Measurements from ENCODE around the gene ZNF18. TPM values are rescaled to one million over a fixed set of nuclear protein-coding genes. Genes with fewer than 3 reads are reported as not detected.
"Not testable (repeated sequence)": the region's sequence is repeated elsewhere in the genome, so short reads cannot be mapped to it uniquely, and the experiment has no call there.

ZNF18 gene
- total RNA-seq, 1 donor from 2014 or later: 4.0 TPM

DNA sequence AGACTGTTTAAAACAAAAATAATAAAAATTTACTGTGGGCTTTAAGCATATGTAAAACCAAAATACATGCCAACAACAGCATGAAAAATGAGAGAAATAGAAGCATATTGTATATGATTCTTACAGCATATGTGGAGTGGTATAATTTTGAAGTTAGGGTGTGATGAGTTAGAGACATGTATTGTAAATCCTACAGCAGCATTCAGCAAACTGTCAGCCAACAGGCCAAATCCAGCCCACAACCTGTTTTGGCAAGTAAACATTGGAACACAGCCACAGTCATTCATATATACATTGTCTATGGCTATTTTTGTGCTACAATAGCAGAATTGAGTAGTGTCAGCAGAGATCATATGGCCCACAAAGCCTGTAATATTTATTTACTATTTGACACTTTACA is 42.3 kb downstream of the ZNF18 start:
- H3K4me1 ChIP-seq: no peaks in the 10 kb centered on the region
- H3K36me3 ChIP-seq: peaks cover 34% of the 10 kb centered on the region
- no peak for TF ChIP-seq CTCF (IDR thresholded peaks at IDR 0.05; ENCODE audit: borderline replicate concordance)
- H3K27me3 ChIP-seq (ENCODE audit: low read depth): no peaks in the 10 kb centered on the region
- no peak overlapping the region for H3K27ac ChIP-seq (replicated peaks)
- no peak for DNase-seq
- no peak overlapping the region for H3K4me3 ChIP-seq
- peaks cover 37% of the 10 kb centered on the region for H3K9me3 ChIP-seq (replicated peaks)
- intact Hi-C loops (cut with micrococcal nuclease): no loop called here

DNA sequence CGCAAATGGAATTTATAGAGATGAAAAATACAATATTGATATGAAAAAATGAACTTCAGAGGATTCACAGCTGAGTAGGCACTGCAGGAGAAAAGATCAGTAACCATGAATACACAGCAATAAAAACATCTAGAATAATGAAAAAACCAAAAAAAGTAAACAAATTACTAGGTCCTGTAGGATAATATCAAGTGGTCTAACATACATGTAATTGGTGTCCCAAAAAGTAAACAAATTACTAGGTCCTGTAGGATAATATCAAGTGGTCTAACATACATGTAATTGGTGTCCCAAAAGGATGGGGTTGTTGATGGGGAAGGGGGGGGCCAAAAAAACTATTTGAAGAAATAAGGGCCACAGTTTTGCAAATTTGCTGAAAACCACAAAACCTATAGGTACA is 43.4 kb downstream of the ZNF18 start:
- no peak for DNase-seq
- no peak overlapping the region for H3K27ac ChIP-seq (replicated peaks)
- H3K36me3 ChIP-seq: peaks cover 34% of the 10 kb centered on the region
- TF ChIP-seq CTCF (IDR thresholded peaks at IDR 0.05; ENCODE audit: borderline replicate concordance): no peak
- H3K27me3 ChIP-seq (ENCODE audit: low read depth): no peaks in the 10 kb centered on the region
- peaks cover 37% of the 10 kb centered on the region for H3K9me3 ChIP-seq (replicated peaks)
- peaks cover under 1% of the 10 kb centered on the region for H3K4me1 ChIP-seq
- intact Hi-C loops (cut with micrococcal nuclease): no loop called here
- no peak overlapping the region for H3K4me3 ChIP-seq

DNA sequence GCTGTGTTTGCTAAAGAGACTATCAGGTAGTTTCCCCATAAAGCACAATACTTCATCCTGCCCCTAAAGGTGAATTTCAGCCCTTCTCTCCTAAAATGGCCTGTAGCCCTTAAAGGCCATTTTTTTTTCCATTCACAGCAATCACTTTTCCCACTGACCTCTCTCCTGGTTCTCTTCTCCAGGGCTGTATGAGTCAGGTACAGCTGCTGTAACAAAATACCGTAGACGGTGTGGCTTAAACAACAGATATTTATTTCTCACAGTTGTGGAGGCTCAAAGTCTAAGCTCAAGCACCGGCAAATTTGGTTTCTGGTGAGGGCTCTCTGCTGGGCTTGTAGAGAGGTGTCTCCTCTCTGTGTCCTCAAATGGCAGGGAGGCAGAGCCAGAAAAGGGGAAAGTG is 44.7 kb downstream of the ZNF18 start:
- no peak for TF ChIP-seq CTCF (IDR thresholded peaks at IDR 0.05; ENCODE audit: borderline replicate concordance)

DNA sequence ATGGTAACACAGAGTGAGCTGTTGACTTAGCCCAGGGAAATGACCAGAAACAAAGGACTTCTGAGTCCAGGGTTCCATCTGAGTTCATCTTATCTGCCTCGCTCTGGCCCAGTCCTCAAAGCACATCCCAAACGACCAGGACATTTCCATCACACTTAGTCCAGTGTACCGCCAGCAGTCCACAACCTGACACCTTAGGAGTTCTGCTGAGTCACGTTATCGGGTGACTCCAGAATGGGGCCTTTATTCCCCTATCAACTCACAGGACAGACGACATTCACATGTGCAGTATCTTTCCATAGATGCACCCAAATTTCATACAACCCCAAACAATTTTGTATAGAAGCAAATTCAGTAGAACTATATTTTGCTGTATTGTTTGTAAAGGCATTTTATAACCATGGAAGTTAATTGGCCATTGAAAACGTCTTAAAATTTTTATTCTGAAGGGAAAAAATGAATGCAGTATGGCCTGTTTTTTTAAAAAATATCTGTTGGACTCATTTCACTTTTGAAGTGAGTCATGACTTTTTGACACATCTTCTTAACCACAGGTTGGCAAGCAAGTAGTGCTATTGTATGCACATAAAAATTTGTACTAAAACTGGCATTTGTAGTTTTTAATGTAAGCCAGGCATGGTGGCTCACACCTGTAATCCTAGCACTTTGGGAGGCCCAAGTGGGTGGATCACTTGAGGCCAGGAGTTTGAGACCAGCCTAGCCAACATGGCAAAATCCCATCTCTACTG is 46.3 kb downstream of the ZNF18 start:
- intact Hi-C loops (cut with micrococcal nuclease): no loop called here
- Histone ChIP-seq H3K27ac (replicated peaks) (no peak overlapping the region), H3K4me1 (peaks cover 7% of the 10 kb centered on the region)

More for the DNA sequence above, 44.7 kb downstream of the ZNF18 start:
- H3K9me3 ChIP-seq (replicated peaks): peaks cover 37% of the 10 kb centered on the region
- H3K36me3 ChIP-seq: peaks cover 28% of the 10 kb centered on the region
- DNase-seq: no peak
- no peaks in the 10 kb centered on the region for H3K27me3 ChIP-seq (ENCODE audit: low read depth)
- H3K27ac ChIP-seq (replicated peaks): no peak overlapping the region
- peaks cover 7% of the 10 kb centered on the region for H3K4me1 ChIP-seq
- no peak overlapping the region for H3K4me3 ChIP-seq
- intact Hi-C loops (cut with micrococcal nuclease): no loop called here

DNA sequence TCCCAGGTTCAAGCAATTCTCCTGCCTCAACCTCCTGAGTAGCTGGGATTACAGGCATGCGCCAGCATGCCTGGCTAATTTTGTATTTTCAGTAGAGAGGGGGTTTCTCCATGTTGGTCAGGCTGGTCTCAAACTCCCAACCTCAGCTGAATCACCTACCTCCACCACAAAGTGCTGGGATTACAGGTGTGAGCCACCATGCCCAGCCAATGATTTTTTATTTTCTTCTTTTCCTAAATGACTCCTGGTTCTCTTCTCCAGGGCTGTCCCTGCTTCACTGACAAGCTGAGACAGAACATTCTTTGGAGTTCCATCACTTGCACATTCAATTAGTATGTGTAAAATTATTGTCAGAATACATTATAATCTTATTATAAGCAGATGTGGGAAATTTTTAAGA is 47.7 kb downstream of the ZNF18 start:
- intact Hi-C loops (cut with micrococcal nuclease); H3K27ac ChIP-seq (replicated peaks); DNase-seq; H3K4me1 ChIP-seq; H3K27me3 ChIP-seq (ENCODE audit: low read depth); H3K4me3 ChIP-seq: not testable (repeated sequence)
- H3K36me3 ChIP-seq: peaks cover 19% of the 10 kb centered on the region
- H3K9me3 ChIP-seq (replicated peaks): peaks cover 24% of the 10 kb centered on the region

More for the DNA sequence above, 46.3 kb downstream of the ZNF18 start:
- TF ChIP-seq CTCF (IDR thresholded peaks at IDR 0.05; ENCODE audit: borderline replicate concordance): no peak
- DNase-seq: no peak
- peaks cover 28% of the 10 kb centered on the region for H3K36me3 ChIP-seq
- H3K4me3 ChIP-seq: no peak overlapping the region
- H3K9me3 ChIP-seq (replicated peaks): peaks cover 37% of the 10 kb centered on the region
- H3K27me3 ChIP-seq (ENCODE audit: low read depth): no peaks in the 10 kb centered on the region

DNA sequence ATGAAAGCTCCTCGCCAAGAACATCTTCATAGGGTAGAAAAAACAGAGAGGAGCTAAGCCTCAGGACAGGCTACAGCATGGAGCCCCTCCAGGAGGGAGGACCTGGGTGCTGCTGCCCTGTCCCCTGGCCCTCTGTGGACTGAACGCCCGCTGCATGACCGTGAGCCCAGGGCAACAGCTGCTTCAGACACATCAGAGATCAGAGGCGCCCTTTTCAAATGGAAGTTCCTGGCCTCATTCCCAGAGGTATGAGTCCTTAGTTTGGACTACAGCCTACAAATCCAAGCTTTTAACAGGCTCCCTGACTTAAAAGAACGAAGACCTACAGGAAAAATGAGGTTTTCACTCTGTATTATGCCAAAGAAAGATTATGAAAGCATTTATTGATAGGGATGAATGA is 48.5 kb downstream of the ZNF18 start:
- no peak overlapping the region for H3K27ac ChIP-seq (replicated peaks)
- peaks cover 16% of the 10 kb centered on the region for H3K36me3 ChIP-seq
- no peak for TF ChIP-seq CTCF (IDR thresholded peaks at IDR 0.05; ENCODE audit: borderline replicate concordance)

More for the DNA sequence above, 48.5 kb downstream of the ZNF18 start:
- DNase-seq: no peak
- H3K4me3 ChIP-seq: no peak overlapping the region
- H3K27me3 ChIP-seq (ENCODE audit: low read depth): peaks cover 7% of the 10 kb centered on the region
- intact Hi-C loops (cut with micrococcal nuclease): no loop called here
- peaks cover 16% of the 10 kb centered on the region for H3K9me3 ChIP-seq (replicated peaks)
- peaks cover 7% of the 10 kb centered on the region for H3K4me1 ChIP-seq

All from left ventricle myocardium inferior (tissue), 1 donor.